ENCODE data around the gene CALML3.

CALML3 gene

GRCh38 chr10:5573319-5573950 lies 48.7 kb downstream of the CALML3 start:
- TF ChIP-seq ZBTB7A (IDR thresholded peaks at IDR 0.05; ENCODE audit: low read depth) (no peak), MAX (IDR thresholded peaks at IDR 0.05) (no peak), RAD21 (IDR thresholded peaks at IDR 0.05; ENCODE audit: low read depth) (no peak), CREB1 (IDR thresholded peaks at IDR 0.05; ENCODE audit: low read depth) (no peak), CEBPB (IDR thresholded peaks at IDR 0.05) (no peak), NFIC (IDR thresholded peaks at IDR 0.05) (no peak), TAF1 (IDR thresholded peaks at IDR 0.05; ENCODE audit: low read depth) (no peak), EP300 (IDR thresholded peaks at IDR 0.05; ENCODE audit: borderline replicate concordance) (no peak), TEAD4 (IDR thresholded peaks at IDR 0.05) (no peak), FOXM1 (IDR thresholded peaks at IDR 0.05; ENCODE audit: borderline replicate concordance, low read depth) (no peak), TCF12 (IDR thresholded peaks at IDR 0.05; ENCODE audit: low read depth) (no peak), USF1 (IDR thresholded peaks at IDR 0.05) (no peak), YY1 (IDR thresholded peaks at IDR 0.05; ENCODE audit: low read depth) (no peak), EGR1 (IDR thresholded peaks at IDR 0.05) (no peak), REST (IDR thresholded peaks at IDR 0.05; ENCODE audit: low read depth) (no peak)

DNA sequence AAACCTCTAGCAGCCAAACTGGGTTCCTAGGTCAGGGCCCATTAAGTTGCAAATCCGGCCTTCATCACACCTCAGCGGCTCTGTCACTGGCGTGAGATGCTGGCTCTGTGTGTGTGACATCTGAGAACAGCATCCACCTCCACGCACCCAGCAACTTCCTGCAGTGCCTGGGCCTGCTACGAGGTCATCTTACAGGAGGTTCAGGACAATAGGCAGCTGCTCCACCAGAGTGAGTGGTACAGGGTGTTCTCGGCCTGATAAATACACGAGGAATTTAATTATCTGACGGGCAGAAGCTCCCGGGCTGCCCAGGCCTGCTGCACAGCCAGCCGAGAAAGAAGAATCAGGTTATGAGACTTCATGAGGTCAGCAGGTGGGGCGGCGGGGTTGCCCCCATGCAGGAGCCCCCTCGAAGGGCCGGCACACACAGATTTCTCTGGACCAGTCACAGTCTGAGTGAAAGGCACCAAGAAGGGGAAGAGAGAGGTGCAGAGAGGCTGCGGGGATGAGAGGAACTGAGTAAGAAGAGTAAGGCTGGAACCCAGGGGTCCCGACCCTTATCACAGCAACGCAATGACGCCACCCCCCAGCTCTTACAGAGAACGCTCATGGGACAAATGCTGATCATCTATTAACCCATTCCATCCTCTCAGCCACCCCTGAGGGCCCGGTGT lies 49.3 kb downstream of the CALML3 start:
- no peak for TF ChIP-seq CREB1 (IDR thresholded peaks at IDR 0.05; ENCODE audit: low read depth)
- no peak for TF ChIP-seq EGR1 (IDR thresholded peaks at IDR 0.05)
- TF ChIP-seq TCF12 (IDR thresholded peaks at IDR 0.05; ENCODE audit: low read depth) = no peak
- TF ChIP-seq MAX (IDR thresholded peaks at IDR 0.05) = no peak
- TF ChIP-seq USF1 (IDR thresholded peaks at IDR 0.05) = no peak
- no peak for TF ChIP-seq RAD21 (IDR thresholded peaks at IDR 0.05; ENCODE audit: low read depth)
- no peak for TF ChIP-seq YY1 (IDR thresholded peaks at IDR 0.05; ENCODE audit: low read depth)
- no peak for TF ChIP-seq REST (IDR thresholded peaks at IDR 0.05; ENCODE audit: low read depth)
- no peak for TF ChIP-seq CEBPB (IDR thresholded peaks at IDR 0.05)
- no peak for TF ChIP-seq TAF1 (IDR thresholded peaks at IDR 0.05; ENCODE audit: low read depth)
- TF ChIP-seq NFIC (IDR thresholded peaks at IDR 0.05) = no peak
- no peak for TF ChIP-seq EP300 (IDR thresholded peaks at IDR 0.05; ENCODE audit: borderline replicate concordance)
- no peak for TF ChIP-seq ZBTB7A (IDR thresholded peaks at IDR 0.05; ENCODE audit: low read depth)
- TF ChIP-seq FOXM1 (IDR thresholded peaks at IDR 0.05; ENCODE audit: borderline replicate concordance, low read depth) = no peak

DNA sequence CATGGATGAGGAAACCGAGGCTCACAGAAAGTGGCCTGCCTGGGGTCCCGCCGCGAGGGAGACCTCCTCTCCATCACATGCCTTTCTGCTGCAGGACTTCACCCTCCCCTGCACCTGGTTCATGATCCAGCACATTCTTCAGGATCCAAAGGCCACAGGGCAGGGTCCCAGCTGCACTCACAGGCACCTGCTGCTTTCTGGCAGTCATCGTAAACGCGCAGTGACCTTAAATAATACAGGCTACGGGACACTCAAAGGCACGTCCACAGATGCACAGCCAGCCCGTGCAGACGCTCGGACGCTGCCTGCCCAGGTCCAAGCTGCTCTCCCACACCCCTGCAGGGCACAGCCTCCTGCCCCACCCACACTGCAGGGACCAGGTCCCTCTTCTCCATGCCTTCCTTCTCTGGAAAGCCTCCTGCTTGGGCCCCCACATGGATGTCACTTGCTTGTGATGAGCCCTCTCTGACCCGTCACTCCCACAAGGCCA lies 49.9 kb downstream of the CALML3 start:
- TF ChIP-seq CREB1 (IDR thresholded peaks at IDR 0.05; ENCODE audit: low read depth) (no peak), TCF12 (IDR thresholded peaks at IDR 0.05; ENCODE audit: low read depth) (no peak), ZBTB7A (IDR thresholded peaks at IDR 0.05; ENCODE audit: low read depth) (no peak), NFIC (IDR thresholded peaks at IDR 0.05) (no peak), RAD21 (IDR thresholded peaks at IDR 0.05; ENCODE audit: low read depth) (no peak), TAF1 (IDR thresholded peaks at IDR 0.05; ENCODE audit: low read depth) (no peak), MAX (IDR thresholded peaks at IDR 0.05) (no peak), EP300 (IDR thresholded peaks at IDR 0.05; ENCODE audit: borderline replicate concordance) (no peak), YY1 (IDR thresholded peaks at IDR 0.05; ENCODE audit: low read depth) (no peak), CEBPB (IDR thresholded peaks at IDR 0.05) (no peak)

DNA sequence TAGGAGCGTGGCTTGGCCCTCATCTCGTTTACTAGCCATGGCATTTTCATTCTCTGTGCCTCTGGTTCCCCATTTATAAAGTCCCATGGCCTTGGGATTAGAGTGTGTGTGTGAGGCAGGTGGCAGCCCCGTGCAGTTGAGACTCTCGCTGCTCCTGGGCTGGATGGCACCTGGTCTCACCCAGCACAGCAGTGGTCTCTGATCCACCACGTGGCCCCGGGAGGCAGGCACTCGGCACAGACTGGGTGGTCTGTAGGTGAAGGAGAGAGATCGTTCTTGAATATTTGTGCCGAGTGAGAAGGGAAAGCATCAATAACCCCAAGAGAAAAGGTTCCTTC lies 50.4 kb downstream of the CALML3 start:
- TF ChIP-seq MAX (IDR thresholded peaks at IDR 0.05) (no peak), REST (IDR thresholded peaks at IDR 0.05; ENCODE audit: low read depth) (no peak), ZBTB7A (IDR thresholded peaks at IDR 0.05; ENCODE audit: low read depth) (no peak), EGR1 (IDR thresholded peaks at IDR 0.05) (no peak)

All from Ishikawa (cell line).